Measurements from ENCODE around the gene MCHR1.

MCHR1 gene

DNA sequence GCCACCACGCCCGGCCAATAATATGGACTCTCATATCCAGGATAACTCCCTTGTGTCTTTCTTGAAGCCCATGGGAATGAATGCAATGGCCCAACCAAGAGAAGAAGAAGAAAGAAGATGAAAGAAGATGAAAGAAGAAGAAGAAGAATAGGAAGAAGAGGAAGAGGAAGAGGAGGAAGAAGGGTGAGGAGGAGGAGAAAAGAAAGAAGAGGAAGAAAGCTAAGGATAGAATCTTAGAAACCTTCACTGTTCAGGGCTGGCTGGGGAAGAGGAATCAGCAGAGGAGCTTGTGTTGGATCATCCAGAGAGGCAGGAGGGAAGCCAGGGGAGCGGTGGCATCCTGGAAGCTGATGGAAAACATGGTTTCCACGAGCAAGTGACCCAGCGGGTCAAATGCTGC is 28.9 kb downstream of the MCHR1 start:
- Histone ChIP-seq H3K36me3 (ENCODE audit: control insufficient read depth in 1 of 2, insufficient read depth in 2 of 2, low read length in 2 of 2) (peaks cover 0 to 2% of the 10 kb centered on the region in 2 experiments), H2BK12ac (ENCODE audit: low read length) (peak overlapping the region; percentile 55), H3K4me3 (ENCODE audit: low read depth, low read length) (no peak overlapping the region), H2AFZ (ENCODE audit: insufficient read depth, low read length, poor library complexity) (no peak overlapping the region), H4K8ac (ENCODE audit: low read depth, low read length) (peak overlapping the region; percentile 22), H2BK120ac (ENCODE audit: insufficient read depth, low read length, poor library complexity) (peak overlapping the region; percentile 47), H3K9me3 (ENCODE audit: insufficient read depth, low read depth, low read length) (peaks cover 2% of the 10 kb centered on the region), H3K27ac (ENCODE audit: low read depth, low read length) (no peak overlapping the region), H3K4me2 (ENCODE audit: low read length) (no peak overlapping the region), H3K27me3 (ENCODE audit: insufficient read depth, low read length) (no peaks in the 10 kb centered on the region), H2BK5ac (ENCODE audit: low read depth, low read length, poor library complexity) (no peak overlapping the region), H4K12ac (ENCODE audit: low read depth, low read length) (no peak overlapping the region), H3K79me1 (ENCODE audit: low read length) (peaks cover 35% of the 10 kb centered on the region), H3K14ac (ENCODE audit: low read length) (no peak overlapping the region), H3K79me2 (ENCODE audit: control insufficient read depth, insufficient read depth, low read length, poor library complexity) (peaks cover 6% of the 10 kb centered on the region), H3K4me1 (ENCODE audit: control insufficient read depth in 1 of 2, insufficient read depth in 2 of 2, low read length in 2 of 2) (peaks cover 12 to 21% of the 10 kb centered on the region in 2 experiments), H3K9ac (ENCODE audit: low read length) (no peak overlapping the region), H3K4ac (ENCODE audit: low read depth, low read length) (no peak overlapping the region), H4K91ac (ENCODE audit: low read depth, low read length) (peak overlapping the region; percentile 39), H3K18ac (ENCODE audit: low read length) (peak overlapping the region; percentile 11), H3K23ac (ENCODE audit: low read length) (no peak overlapping the region), H2AK5ac (ENCODE audit: low read length) (peak overlapping the region; percentile 79)
- no peak for DNase-seq
- no CpG with 5 or more reads among the region's 5 CpGs for WGBS (ENCODE audit: extremely low coverage, insufficient coverage, insufficient read length)

- H2BK12ac ChIP-seq (ENCODE audit: low read length), result peak overlapping the region; percentile 70
- H3K4ac ChIP-seq (ENCODE audit: low read depth, low read length), result peak overlapping the region; percentile 30
- peaks cover 6% of the 10 kb centered on the region for H3K79me2 ChIP-seq (ENCODE audit: control insufficient read depth, insufficient read depth, low read length, poor library complexity)
- H3K27me3 ChIP-seq (ENCODE audit: insufficient read depth, low read length), result no peaks in the 10 kb centered on the region
- peaks cover 0 to 2% of the 10 kb centered on the region in 2 experiments for H3K36me3 ChIP-seq (ENCODE audit: control insufficient read depth in 1 of 2, insufficient read depth in 2 of 2, low read length in 2 of 2)
- H3K9me3 ChIP-seq (ENCODE audit: insufficient read depth, low read depth, low read length), result peaks cover 2% of the 10 kb centered on the region
- H2AK5ac ChIP-seq (ENCODE audit: low read length), result peak overlapping the region; percentile 31
- peak overlapping the region; percentile 31 for H3K18ac ChIP-seq (ENCODE audit: low read length)
- peak overlapping the region; percentile 51 for H2BK5ac ChIP-seq (ENCODE audit: low read depth, low read length, poor library complexity)
- H3K4me1 ChIP-seq (ENCODE audit: control insufficient read depth in 1 of 2, insufficient read depth in 2 of 2, low read length in 2 of 2), result peaks cover 21 to 33% of the 10 kb centered on the region in 2 experiments
- H3K4me2 ChIP-seq (ENCODE audit: low read length), result no peak overlapping the region
- peak overlapping the region; percentile 54 for H3K14ac ChIP-seq (ENCODE audit: low read length)
- H3K4me3 ChIP-seq (ENCODE audit: low read depth, low read length), result no peak overlapping the region
- H2BK120ac ChIP-seq (ENCODE audit: insufficient read depth, low read length, poor library complexity), result peak overlapping the region; percentile 75
- H3K27ac ChIP-seq (ENCODE audit: low read depth, low read length), result peak overlapping the region; percentile 99
- H3K9ac ChIP-seq (ENCODE audit: low read length), result no peak overlapping the region
- H3K23ac ChIP-seq (ENCODE audit: low read length), result no peak overlapping the region
- H4K8ac ChIP-seq (ENCODE audit: low read depth, low read length), result peak overlapping the region; percentile 72
- H4K12ac ChIP-seq (ENCODE audit: low read depth, low read length), result peak overlapping the region; percentile 43
- H4K91ac ChIP-seq (ENCODE audit: low read depth, low read length), result peak overlapping the region; percentile 89
- WGBS (ENCODE audit: extremely low coverage, insufficient coverage, insufficient read length), result no CpG with 5 or more reads among the region's 6 CpGs
- H3K79me1 ChIP-seq (ENCODE audit: low read length), result peaks cover 47% of the 10 kb centered on the region
- H2AFZ ChIP-seq (ENCODE audit: insufficient read depth, low read length, poor library complexity), result no peak overlapping the region
- peak; percentile 50 to 66 for DNase-seq
These were observed 30.6 kb downstream of the MCHR1 start for GRCh38 chr22:40709752-40710413.

DNA sequence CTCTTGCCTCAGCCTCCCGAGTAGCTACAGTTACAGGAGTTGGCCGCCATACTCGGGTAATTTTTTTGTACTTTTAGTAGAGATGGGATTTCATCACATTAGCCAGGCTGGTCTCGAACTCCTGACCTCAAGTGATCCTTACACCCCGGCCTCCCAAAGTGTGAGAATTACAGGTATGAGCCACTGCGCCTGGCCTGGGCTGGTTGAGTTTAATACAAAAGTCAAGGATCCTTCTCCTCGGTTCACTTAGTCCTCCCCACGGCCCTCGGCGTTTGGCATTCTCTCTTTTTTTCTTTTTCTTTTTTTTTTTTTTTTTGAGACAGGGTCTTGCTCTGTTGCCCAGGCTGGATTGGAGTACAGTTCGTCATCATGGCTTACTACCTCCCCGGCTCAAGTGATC is 33.0 kb downstream of the MCHR1 start:
- no CpG with 5 or more reads among the region's 12 CpGs for WGBS (ENCODE audit: extremely low coverage, insufficient coverage, insufficient read length)
- peak overlapping the region; percentile 100 for H2BK120ac ChIP-seq (ENCODE audit: insufficient read depth, low read length, poor library complexity)
- H3K27me3 ChIP-seq (ENCODE audit: insufficient read depth, low read length), result no peaks in the 10 kb centered on the region
- no peak overlapping the region for H3K4me2 ChIP-seq (ENCODE audit: low read length)
- H4K8ac ChIP-seq (ENCODE audit: low read depth, low read length), result peak overlapping the region; percentile 97
- H3K79me2 ChIP-seq (ENCODE audit: control insufficient read depth, insufficient read depth, low read length, poor library complexity), result peaks cover 6% of the 10 kb centered on the region
- no peak overlapping the region for H3K9ac ChIP-seq (ENCODE audit: low read length)
- no peaks in the 10 kb centered on the region for H3K36me3 ChIP-seq (ENCODE audit: control insufficient read depth in 1 of 2, insufficient read depth in 2 of 2, low read length in 2 of 2)
- H2AK5ac ChIP-seq (ENCODE audit: low read length), result peak overlapping the region; percentile 91
- H3K4ac ChIP-seq (ENCODE audit: low read depth, low read length), result peak overlapping the region; percentile 35
- peak overlapping the region; percentile 92 for H4K91ac ChIP-seq (ENCODE audit: low read depth, low read length)
- peaks cover 21 to 39% of the 10 kb centered on the region in 2 experiments for H3K4me1 ChIP-seq (ENCODE audit: control insufficient read depth in 1 of 2, insufficient read depth in 2 of 2, low read length in 2 of 2)
- peaks cover 54% of the 10 kb centered on the region for H3K79me1 ChIP-seq (ENCODE audit: low read length)
- no peak overlapping the region for H4K12ac ChIP-seq (ENCODE audit: low read depth, low read length)
- H3K14ac ChIP-seq (ENCODE audit: low read length), result peak overlapping the region; percentile 97
- H3K23ac ChIP-seq (ENCODE audit: low read length), result no peak overlapping the region
- H2BK5ac ChIP-seq (ENCODE audit: low read depth, low read length, poor library complexity), result peak overlapping the region; percentile 100
- peak overlapping the region; percentile 59 for H3K18ac ChIP-seq (ENCODE audit: low read length)
- no peak overlapping the region for H3K4me3 ChIP-seq (ENCODE audit: low read depth, low read length)
- peak in 1 of 2 donors; percentile 3 for DNase-seq
- no peaks in the 10 kb centered on the region for H3K9me3 ChIP-seq (ENCODE audit: insufficient read depth, low read depth, low read length)
- peak overlapping the region; percentile 99 for H3K27ac ChIP-seq (ENCODE audit: low read depth, low read length)
- no peak overlapping the region for H2AFZ ChIP-seq (ENCODE audit: insufficient read depth, low read length, poor library complexity)
- peak overlapping the region; percentile 96 for H2BK12ac ChIP-seq (ENCODE audit: low read length)

DNA sequence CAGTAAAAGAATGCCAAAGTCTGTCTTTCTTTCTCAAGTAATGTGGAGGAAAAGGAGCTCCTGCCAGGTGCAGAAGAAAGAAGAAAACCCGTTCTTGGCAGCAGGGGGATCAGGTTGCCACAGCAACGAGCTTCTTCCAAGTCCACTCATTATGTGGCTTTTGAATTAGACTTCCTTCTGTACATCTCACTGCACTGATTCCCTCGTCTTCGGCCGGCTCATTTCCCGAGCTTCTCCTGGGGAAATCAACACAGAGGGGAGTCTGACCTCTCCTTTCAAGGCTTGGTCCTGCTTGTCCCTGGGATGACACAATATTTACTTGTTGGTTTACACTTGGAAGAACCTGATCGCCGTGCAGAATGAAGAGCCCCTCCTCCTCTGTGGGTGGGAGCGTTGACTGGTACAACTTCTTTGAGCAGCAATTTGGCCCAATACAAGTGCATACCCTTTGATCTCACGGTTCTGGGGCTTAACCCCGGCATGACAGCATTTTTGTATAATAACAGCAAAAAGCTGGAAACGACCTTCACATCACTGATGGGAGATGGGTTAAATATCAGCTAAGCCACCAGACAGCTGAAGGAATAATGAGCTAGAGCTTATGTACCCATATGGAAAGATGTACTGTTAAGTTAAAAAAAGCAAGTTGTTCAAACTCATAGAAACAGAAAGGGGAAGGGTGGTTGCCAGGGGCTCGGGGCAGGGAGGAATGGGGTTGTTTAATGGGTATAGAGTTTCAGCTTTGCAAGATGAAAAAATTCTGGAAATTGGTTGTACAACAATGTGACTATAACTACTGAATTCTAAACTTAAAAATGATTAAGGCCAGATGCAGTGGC is 35.4 kb downstream of the MCHR1 start:
- Histone ChIP-seq H4K12ac (ENCODE audit: low read depth, low read length) (no peak overlapping the region), H3K9ac (ENCODE audit: low read length) (no peak overlapping the region), H3K4ac (ENCODE audit: low read depth, low read length) (peak overlapping the region; percentile 51), H4K91ac (ENCODE audit: low read depth, low read length) (peak overlapping the region; percentile 54), H3K79me2 (ENCODE audit: control insufficient read depth, insufficient read depth, low read length, poor library complexity) (peaks cover 6% of the 10 kb centered on the region), H3K4me3 (ENCODE audit: low read depth, low read length) (no peak overlapping the region), H2BK120ac (ENCODE audit: insufficient read depth, low read length, poor library complexity) (peak overlapping the region; percentile 33), H3K9me3 (ENCODE audit: insufficient read depth, low read depth, low read length) (no peaks in the 10 kb centered on the region), H3K27ac (ENCODE audit: low read depth, low read length) (peak overlapping the region; percentile 99), H2BK12ac (ENCODE audit: low read length) (peak overlapping the region; percentile 67), H2AFZ (ENCODE audit: insufficient read depth, low read length, poor library complexity) (no peak overlapping the region), H2BK5ac (ENCODE audit: low read depth, low read length, poor library complexity) (peak overlapping the region; percentile 52), H3K14ac (ENCODE audit: low read length) (peak overlapping the region; percentile 78), H3K18ac (ENCODE audit: low read length) (peak overlapping the region; percentile 69), H2AK5ac (ENCODE audit: low read length) (peak overlapping the region; percentile 55), H3K79me1 (ENCODE audit: low read length) (peaks cover 60% of the 10 kb centered on the region), H3K23ac (ENCODE audit: low read length) (no peak overlapping the region), H3K27me3 (ENCODE audit: insufficient read depth, low read length) (no peaks in the 10 kb centered on the region), H4K8ac (ENCODE audit: low read depth, low read length) (peak overlapping the region; percentile 24), H3K4me1 (ENCODE audit: control insufficient read depth in 1 of 2, insufficient read depth in 2 of 2, low read length in 2 of 2) (peaks cover 26 to 47% of the 10 kb centered on the region in 2 experiments), H3K4me2 (ENCODE audit: low read length) (peak overlapping the region; percentile 52), H3K36me3 (ENCODE audit: control insufficient read depth in 1 of 2, insufficient read depth in 2 of 2, low read length in 2 of 2) (no peaks in the 10 kb centered on the region)
- no CpG with 5 or more reads among the region's 13 CpGs for WGBS (ENCODE audit: extremely low coverage, insufficient coverage, insufficient read length)
- DNase-seq, result no peak
